ENCODE results near the gene UBXN7.

Gene UBXN7

GRCh38 chr3:196431181-196432136 is 768 bp downstream of the UBXN7 start (continued):
- TF ChIP-seq ZBTB6 (tag by site-specific recombination; IDR thresholded peaks at IDR 0.05) (no peak), BCL11B (tag by site-specific recombination; IDR thresholded peaks at IDR 0.05; ENCODE audit: low read depth) (no peak), GLIS1 (tag by site-specific recombination; IDR thresholded peaks at IDR 0.05) (no peak; the same call in 1 of the 2 replicates), ZNF654 (tag by site-specific recombination; IDR thresholded peaks at IDR 0.05; ENCODE audit: low read depth) (no peak), HOXC10 (CRISPR knock-in tag; IDR thresholded peaks at IDR 0.05) (no peak), KLF9 (tag by site-specific recombination; IDR thresholded peaks at IDR 0.05; ENCODE audit: low read depth) (peak; percentile 65), ZNF677 (tag by site-specific recombination; IDR thresholded peaks at IDR 0.05) (no peak), ZFP41 (tag by site-specific recombination; IDR thresholded peaks at IDR 0.05; ENCODE audit: borderline replicate concordance) (no peak), ZNF324 (tag by site-specific recombination; IDR thresholded peaks at IDR 0.05) (no peak), ZNF112 (tag by site-specific recombination; IDR thresholded peaks at IDR 0.05) (no peak), ZFP69B (tag by site-specific recombination; IDR thresholded peaks at IDR 0.05) (0 out of 2 replicates have a peak, but pooled peaks have one; percentile 8), ZNF701 (tag by site-specific recombination; IDR thresholded peaks at IDR 0.05) (no peak), ZNF19 (tag by site-specific recombination; IDR thresholded peaks at IDR 0.05; ENCODE audit: low read depth) (no peak), ZNF548 (tag by site-specific recombination; IDR thresholded peaks at IDR 0.05) (no peak), ZNF366 (tag by site-specific recombination; conservative IDR thresholded peaks at IDR 0.05) (peak; percentile 36), INSM2 (tag by site-specific recombination; IDR thresholded peaks at IDR 0.05) (no peak), ZNF639 (tag by site-specific recombination; IDR thresholded peaks at IDR 0.05) (no peak), ZNF404 (tag by site-specific recombination; IDR thresholded peaks at IDR 0.05) (no peak), ZNF248 (tag by site-specific recombination; IDR thresholded peaks at IDR 0.05) (no peak), KLF10 (tag by site-specific recombination; IDR thresholded peaks at IDR 0.05) (no peak), PBX3 (CRISPR knock-in tag; IDR thresholded peaks at IDR 0.05) (no peak), ZBTB49 (tag by site-specific recombination; IDR thresholded peaks at IDR 0.05; ENCODE audit: low read depth) (no peak)

Measured in HEK293 (cell line).